ENCODE data around the gene PDK3.

Gene PDK3

DNA sequence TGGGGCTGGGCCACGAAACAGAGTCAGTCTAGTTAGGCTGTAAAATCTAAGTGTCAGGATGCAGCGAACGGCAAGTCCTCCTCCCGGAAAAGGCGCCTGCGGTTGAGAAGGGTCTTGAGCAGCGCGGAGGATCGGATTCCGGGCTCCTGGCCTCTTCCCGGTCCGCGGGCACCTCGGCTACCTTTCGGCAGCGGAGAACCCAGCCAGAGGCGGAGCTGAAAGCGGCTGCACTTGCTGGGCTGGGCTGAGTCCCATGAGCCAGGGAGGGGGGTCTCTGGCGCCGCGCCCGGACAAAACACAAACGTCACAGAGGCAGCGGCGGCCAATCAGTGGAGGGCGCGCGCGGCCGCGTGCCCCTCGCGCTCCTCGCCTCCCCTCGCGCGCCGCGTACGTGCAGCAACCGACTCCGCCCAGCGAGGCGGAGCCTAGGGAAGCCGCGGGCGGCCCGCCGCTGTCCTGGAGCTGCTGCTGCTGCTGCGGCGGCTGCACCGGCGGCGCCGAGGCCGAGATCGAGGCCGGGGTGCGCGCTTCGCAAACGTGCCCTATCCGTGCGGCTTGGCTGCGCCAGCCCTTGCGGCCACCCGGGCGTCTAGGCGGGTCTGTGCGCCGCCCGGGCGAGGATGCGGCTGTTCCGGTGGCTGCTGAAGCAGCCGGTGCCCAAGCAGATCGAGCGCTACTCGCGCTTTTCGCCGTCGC lies at the start of gene PDK3:
Gene PDK3, plus strand, starts transcription at position 451 of the 696 bp plus-strand sequence. Its CDS starts 170 bp downstream, at position 621.
- H3K4me3 Mint-ChIP-seq = peak within 1 kb of the TSS; percentile 87 to 89
- ATAC-seq (peak; percentile 98), DNase-seq (peak; percentile 82 to 87)
- no peaks in the 10 kb centered on the region for H3K27me3 Mint-ChIP-seq
- no peaks in the 10 kb centered on the region for H3K9me3 Mint-ChIP-seq
- peak within 1 kb of the TSS; percentile 87 to 89 for H3K27ac Mint-ChIP-seq
- H3K4me1 Mint-ChIP-seq = peaks cover 37% of the 10 kb centered on the region

DNA sequence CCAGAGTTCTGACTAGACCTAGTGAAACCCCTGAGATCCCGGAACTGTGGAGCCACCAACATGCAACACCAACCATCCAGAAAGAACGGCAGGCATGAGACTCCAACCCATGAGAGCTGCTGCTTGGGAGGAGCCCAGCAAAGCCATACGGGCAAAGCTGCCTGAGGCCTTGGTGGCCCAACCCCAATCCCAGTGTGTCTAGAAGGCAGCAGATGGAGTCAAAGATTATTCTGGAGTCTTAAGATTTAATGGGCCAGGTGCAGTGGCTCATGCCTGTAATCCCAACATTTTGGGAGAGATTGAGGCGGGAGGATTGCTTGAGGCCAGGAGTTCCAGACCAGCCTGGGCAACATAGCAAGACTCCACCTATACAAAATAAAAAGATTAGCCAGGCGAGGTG lies 49.2 kb upstream of the PDK3 start:
- ATAC-seq (no peak), DNase-seq (no peak)
- H3K4me1 Mint-ChIP-seq = no peaks in the 10 kb centered on the region
- H3K27ac Mint-ChIP-seq = no peak overlapping the region
- H3K27me3 Mint-ChIP-seq = no peaks in the 10 kb centered on the region
- H3K9me3 Mint-ChIP-seq = no peaks in the 10 kb centered on the region
- no peak overlapping the region for H3K4me3 Mint-ChIP-seq

DNA sequence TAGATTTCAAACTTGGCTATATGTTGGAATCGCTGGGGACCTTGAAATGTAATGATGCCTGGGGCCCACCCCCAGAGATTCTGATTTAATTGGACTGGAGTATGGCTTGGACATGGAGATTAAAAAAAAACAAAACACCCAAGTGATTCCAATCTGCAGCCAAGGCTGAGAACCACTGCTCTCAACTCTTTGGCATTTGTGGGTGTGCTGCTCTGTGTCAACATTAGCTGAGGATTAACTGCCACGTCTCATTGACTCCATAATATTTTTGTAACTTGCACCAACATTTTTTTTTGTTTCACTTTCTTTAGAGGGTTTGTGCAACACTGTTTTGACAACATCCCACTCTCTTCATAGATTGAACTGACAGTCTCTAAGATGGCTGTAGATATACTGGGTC lies 41.1 kb upstream of the PDK3 start:
- Mint-ChIP-seq H3K9me3 (no peaks in the 10 kb centered on the region), H3K4me3 (no peak overlapping the region), H3K4me1 (no peaks in the 10 kb centered on the region), H3K27ac (no peak overlapping the region), H3K27me3 (no peaks in the 10 kb centered on the region)
- DNase-seq (no peak), ATAC-seq (no peak)

DNA sequence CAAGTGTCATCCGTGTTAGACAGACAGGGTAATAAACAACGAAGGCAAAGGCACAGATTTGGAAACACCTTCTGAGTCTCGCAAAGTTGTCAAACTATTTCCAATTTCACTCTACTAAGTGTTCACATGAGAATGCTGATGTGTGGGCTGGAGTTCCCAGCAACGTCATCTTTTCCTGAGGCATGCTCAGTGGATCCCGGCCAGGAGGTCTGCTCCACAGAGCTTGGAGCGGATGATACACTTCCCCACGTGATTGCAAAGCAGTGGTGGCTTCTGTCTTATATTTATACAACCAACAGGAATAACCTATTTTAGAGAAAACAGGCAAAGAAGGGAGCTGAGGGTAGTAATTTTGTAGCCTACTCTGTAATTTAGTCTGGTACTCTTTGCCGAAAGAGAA lies 40.1 kb upstream of the PDK3 start:
- H3K9me3 Mint-ChIP-seq = no peaks in the 10 kb centered on the region
- no peaks in the 10 kb centered on the region for H3K27me3 Mint-ChIP-seq
- no peak for ATAC-seq
- no peak overlapping the region for H3K27ac Mint-ChIP-seq
- no peak for DNase-seq
- no peaks in the 10 kb centered on the region for H3K4me1 Mint-ChIP-seq
- H3K4me3 Mint-ChIP-seq = no peak overlapping the region

DNA sequence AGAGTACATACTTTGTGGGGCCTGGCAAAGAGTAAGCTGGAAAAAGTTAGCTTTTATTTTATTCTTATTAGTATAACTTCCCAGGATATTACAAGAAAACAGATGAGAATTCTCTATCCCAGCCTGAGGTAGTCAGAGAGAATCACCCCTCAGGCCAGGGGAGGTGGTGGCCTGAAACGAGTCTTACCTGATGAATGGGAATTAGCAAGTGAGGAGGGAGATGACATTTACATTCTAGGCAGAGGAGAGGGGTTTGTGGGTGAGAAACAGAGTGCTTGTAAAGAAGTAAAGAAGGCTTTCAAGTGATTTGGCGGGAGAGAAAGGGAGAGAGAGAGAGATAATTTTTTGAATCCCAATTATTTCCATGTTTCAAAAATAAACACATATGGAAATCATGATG lies 39.3 kb upstream of the PDK3 start:
- Mint-ChIP-seq H3K27me3 (no peaks in the 10 kb centered on the region), H3K27ac (peak overlapping the region in 1 of 2 donors; percentile 46), H3K4me3 (no peak overlapping the region), H3K4me1 (no peaks in the 10 kb centered on the region), H3K9me3 (no peaks in the 10 kb centered on the region)
- DNase-seq (no peak), ATAC-seq (no peak)

DNA sequence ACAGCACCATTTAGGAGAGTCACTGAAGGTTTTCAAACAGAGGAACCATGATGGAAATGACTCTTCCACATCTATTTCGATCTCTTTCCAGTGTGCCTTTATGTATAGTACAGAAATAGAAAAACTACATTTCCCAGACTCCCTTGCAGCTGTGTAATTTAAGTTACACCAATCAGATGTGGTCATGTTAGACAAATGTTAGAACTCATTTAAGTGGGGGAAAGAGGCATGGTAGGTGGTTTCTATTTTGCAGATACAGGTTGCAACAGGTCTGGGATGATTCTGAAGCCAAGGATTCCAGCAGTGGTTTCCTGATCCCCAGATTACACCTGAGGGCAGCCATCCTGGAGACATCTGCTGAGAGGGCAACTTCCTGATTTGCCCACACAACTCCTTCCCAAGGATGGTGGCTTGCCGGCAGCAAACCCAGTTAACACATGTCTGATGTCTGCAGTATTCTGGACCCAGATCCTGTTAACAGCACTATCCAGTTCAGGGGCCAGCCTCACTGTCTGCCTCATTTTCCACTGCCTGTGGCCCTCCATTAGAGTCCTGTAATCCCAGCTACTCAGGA lies 38.7 kb upstream of the PDK3 start:
- peak overlapping the region in 1 of 2 donors; percentile 15 for H3K4me3 Mint-ChIP-seq
- no peaks in the 10 kb centered on the region for H3K9me3 Mint-ChIP-seq
- H3K27ac Mint-ChIP-seq = no peak overlapping the region
- DNase-seq (no peak), ATAC-seq (peak; percentile 76)
- no peaks in the 10 kb centered on the region for H3K27me3 Mint-ChIP-seq
- H3K4me1 Mint-ChIP-seq = no peaks in the 10 kb centered on the region

DNA sequence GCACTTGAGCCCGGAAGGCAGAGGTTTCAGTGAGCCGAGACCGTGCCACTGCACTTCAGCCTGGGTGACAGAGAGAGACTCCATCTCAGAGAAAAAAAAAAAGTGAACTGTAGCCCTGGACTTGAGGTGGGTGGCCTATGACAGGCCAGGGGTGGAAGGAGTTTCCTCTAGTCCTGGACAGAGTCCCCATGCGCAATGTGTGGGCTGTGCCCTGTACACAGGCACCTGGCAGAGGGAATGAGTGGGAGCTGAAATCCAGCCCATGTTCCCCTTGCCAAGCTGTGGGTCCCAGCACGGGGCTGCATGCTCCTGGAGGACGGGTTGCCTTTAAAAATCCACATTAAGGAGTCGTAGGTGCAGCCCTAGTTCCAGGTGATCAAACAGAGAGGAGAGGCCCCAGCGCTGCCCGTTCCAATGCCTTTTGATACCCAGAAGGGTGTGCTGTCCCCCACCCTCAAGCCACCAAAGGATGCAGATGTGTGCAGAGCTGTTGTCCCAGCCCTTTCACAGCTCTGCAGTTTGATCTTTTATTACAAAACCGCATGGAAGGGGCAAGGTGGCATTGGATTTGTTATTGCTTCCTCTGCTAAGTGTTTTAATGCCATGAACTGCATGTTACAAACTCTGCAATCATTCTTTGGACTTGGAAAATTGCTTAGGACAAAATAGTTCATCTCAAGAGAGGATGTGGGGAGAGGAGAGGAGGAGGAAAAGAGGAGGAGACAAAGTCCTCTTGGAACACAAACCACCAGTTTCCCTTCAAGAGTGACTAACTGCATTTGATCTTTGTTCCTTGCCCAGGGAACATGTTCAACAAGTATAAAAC lies 38.0 kb upstream of the PDK3 start:
- Mint-ChIP-seq H3K4me3 (no peak overlapping the region), H3K27ac (no peak overlapping the region), H3K9me3 (no peaks in the 10 kb centered on the region), H3K27me3 (no peaks in the 10 kb centered on the region), H3K4me1 (peaks cover 5% of the 10 kb centered on the region)
- ATAC-seq (peak; percentile 31), DNase-seq (no peak)

DNA sequence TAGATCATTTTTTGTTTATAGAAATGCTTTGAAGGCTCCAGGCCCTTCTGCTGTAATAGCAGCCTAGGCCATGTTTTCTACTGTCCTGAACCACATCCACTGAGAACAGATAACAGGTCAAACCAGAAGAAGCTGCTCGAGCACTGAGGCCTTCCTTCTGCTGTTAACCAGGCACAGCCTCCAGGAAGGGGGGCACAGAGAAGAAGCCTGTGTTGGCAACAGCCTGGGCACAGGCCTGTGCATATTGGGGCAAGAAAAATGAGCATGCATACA lies 37.4 kb upstream of the PDK3 start:
- no peak overlapping the region for H3K4me3 Mint-ChIP-seq
- peaks cover 0 to 4% of the 10 kb centered on the region in 2 donors for H3K9me3 Mint-ChIP-seq
- DNase-seq = no peak
- no peak for ATAC-seq
- no peaks in the 10 kb centered on the region for H3K27me3 Mint-ChIP-seq
- peaks cover 7% of the 10 kb centered on the region for H3K4me1 Mint-ChIP-seq
- H3K27ac Mint-ChIP-seq = no peak overlapping the region

DNA sequence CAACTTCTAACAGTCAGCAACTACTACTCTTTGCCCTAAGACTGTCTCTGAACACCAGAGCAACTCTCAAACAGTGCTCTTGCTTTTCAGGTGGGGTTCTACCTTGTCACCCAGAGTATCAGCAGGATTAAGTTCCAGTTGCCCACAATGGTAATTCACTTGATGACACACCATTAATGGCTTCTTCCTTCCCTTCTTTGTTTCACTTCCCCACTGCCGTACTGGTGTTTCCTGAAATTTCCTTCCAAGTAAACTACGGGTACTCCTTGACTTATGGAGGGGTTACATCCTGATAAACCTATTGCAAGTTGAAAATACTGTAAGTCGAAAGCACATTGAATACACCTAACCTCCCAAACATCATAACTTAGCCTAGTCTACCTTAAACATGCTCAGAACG lies 36.6 kb upstream of the PDK3 start:
- Mint-ChIP-seq H3K4me1 (peaks cover 7% of the 10 kb centered on the region), H3K27ac (peak overlapping the region in 1 of 2 donors; percentile 19), H3K4me3 (no peak overlapping the region), H3K27me3 (no peaks in the 10 kb centered on the region), H3K9me3 (peaks cover 0 to 13% of the 10 kb centered on the region in 2 donors)
- ATAC-seq = no peak
- DNase-seq = no peak

DNA sequence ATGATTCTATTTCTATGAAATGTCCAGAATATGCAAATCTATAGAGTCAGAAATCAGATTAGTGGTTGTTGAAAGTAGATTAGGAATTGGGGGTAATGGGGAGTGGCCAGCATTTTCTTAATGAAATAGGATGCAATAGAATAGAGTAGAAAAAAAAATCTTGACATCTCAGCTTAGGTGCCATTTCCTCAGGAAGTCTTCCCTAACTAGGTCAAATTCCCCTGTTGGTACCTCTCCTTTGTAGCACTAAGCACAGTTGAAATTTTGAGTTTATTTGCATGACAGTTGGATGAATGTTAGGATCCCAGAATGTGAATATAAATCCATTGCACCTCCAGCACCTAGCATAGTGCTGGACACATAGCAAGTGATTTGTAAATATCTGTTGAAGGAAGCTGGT lies 30.0 kb upstream of the PDK3 start:
- peaks cover 7% of the 10 kb centered on the region for H3K4me1 Mint-ChIP-seq
- H3K4me3 Mint-ChIP-seq = no peak overlapping the region

DNA sequence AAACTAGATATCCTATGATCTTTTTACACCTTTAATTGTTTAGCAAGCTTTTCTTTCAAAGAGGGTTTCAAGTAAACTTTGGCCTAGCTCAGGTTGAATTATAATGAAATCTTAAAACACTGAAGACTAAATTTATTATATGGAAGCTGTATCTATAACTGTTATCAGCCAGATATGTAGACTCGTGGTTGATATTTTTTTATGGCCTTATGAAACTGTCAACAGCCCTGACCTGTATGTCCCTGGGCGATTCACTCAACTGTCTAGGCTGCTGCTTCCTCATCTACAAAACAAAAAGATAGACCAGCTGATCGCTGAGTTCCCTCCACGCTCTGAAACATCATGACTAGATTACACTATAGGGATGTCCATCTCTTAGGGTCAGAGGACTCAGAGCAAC lies 21.2 kb upstream of the PDK3 start:
- H3K4me3 Mint-ChIP-seq = no peak overlapping the region
- H3K9me3 Mint-ChIP-seq = peaks cover 0 to 7% of the 10 kb centered on the region in 2 donors
- DNase-seq (no peak), ATAC-seq (no peak)
- H3K4me1 Mint-ChIP-seq = no peaks in the 10 kb centered on the region
- no peaks in the 10 kb centered on the region for H3K27me3 Mint-ChIP-seq
- no peak overlapping the region for H3K27ac Mint-ChIP-seq

More for the DNA sequence above, 30.0 kb upstream of the PDK3 start:
- ATAC-seq (no peak), DNase-seq (no peak)
- Mint-ChIP-seq H3K27me3 (no peaks in the 10 kb centered on the region), H3K9me3 (peaks cover 0 to 13% of the 10 kb centered on the region in 2 donors), H3K27ac (no peak overlapping the region)

DNA sequence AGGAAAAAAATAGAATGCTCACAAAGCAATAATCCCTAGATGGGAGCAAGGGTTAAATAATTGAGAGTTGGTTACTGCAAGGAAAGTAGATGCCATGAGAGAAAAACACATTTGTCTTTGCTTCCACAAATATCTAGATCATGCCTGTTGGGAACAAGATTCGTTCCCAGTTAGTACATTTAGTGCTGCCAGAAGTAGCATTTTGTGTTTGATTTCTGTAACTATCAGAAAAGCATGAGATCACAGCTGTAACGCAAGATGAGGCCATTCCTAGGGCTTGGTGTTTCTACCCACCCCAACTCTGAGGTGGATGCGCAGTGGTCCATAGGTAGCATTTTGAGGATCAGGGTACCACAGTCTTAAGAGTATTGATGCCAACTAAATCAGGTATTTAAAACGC lies 20.4 kb upstream of the PDK3 start:
- Mint-ChIP-seq H3K9me3 (peaks cover 0 to 7% of the 10 kb centered on the region in 2 donors), H3K4me3 (no peak overlapping the region), H3K4me1 (no peaks in the 10 kb centered on the region), H3K27ac (no peak overlapping the region), H3K27me3 (no peaks in the 10 kb centered on the region)
- ATAC-seq (no peak), DNase-seq (no peak)

DNA sequence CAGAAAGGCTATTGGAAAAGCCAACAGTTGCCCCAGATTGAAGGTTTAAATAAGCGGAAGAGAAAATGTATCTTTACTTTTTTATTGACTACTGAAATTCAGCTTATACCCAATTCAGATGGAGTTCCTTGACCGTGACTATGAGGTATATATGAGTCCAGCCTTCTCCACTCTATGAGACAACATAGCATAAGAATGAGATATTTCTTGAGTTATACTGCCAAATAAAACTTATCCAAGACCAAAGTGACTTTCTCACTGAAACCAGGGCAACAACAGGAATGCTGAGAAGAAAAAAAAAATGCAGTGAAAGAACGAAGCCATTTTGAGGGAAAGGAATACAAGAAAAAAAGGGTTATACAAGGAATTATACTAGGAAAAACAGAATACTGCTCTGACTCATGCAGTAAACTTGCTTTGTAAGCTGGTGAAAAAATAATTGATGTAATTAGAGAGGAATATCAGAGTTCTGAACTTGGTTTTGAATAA lies 16.3 kb upstream of the PDK3 start:
- Mint-ChIP-seq H3K4me1 (no peaks in the 10 kb centered on the region), H3K9me3 (peaks cover 4 to 10% of the 10 kb centered on the region in 2 donors), H3K27ac (no peak overlapping the region), H3K4me3 (no peak overlapping the region), H3K27me3 (no peaks in the 10 kb centered on the region)
- DNase-seq = no peak
- ATAC-seq = no peak

DNA sequence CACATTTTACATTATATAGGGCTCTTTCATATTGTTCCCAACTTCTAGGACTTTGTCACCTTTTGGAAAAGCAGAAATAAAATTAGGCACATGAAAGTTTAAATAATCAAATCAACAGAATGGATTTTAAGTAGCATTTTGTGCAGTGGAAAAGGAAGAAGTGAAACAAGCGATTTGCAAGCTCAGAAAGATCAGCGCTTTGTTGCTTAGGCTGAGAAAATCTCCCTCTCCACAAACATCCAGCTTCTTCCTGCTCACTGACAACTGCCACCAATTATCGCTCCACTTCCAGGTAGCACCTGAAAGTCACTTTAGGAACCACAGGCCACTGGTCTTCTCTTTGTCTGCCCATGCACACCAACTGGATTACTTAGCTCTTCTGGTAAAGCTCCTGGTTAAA lies 2.0 kb upstream of the PDK3 start:
- no peak overlapping the region for H3K4me3 Mint-ChIP-seq
- no peak overlapping the region for H3K27ac Mint-ChIP-seq
- H3K4me1 Mint-ChIP-seq = peaks cover 26% of the 10 kb centered on the region

DNA sequence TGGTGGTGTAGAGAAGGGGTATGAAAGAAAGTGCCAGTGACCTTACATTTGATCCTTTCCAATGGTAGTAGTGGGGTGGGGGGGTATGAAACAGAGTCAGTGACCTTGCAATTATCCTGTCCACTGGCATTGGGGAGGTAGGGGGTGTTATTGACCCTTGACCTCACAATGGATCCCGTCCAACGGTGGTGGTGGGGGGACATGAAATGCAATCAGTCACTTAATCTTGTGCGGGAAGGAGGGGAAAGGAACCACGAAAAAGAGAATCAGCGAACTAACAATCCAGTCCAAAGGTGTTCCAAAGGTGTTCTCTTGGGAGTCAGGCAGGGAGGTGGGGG lies 619 bp upstream of the PDK3 start:
- Mint-ChIP-seq H3K4me1 (peaks cover 36% of the 10 kb centered on the region), H3K4me3 (peak overlapping the region; percentile 80 to 89), H3K9me3 (no peaks in the 10 kb centered on the region), H3K27ac (peak overlapping the region; percentile 87 to 89), H3K27me3 (no peaks in the 10 kb centered on the region)
- ATAC-seq = no peak
- no peak for DNase-seq

More for the DNA sequence above, 2.0 kb upstream of the PDK3 start:
- H3K9me3 Mint-ChIP-seq = no peaks in the 10 kb centered on the region
- DNase-seq (no peak), ATAC-seq (no peak)
- H3K27me3 Mint-ChIP-seq = no peaks in the 10 kb centered on the region

DNA sequence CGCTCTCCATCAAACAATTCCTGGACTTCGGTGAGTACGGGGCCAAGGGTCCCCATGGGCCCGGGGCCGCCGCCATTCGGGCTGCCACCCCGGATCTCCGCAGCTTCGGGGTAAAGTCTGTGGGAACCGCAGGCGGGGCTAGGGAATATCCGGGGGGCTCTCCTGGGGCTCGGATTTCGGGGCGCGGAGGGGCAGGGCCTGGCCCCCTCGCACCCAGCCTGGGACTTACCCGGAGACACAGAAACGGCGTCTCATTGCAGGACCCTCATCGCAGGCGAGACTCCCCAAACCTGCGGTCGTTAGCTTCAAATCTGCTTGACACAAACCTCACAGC lies 413 bp downstream of the PDK3 start:
- peak; percentile 18 for ATAC-seq
- no peak for DNase-seq
- H3K27ac Mint-ChIP-seq = peak overlapping the region; percentile 72 to 83
- peak overlapping the region; percentile 56 to 87 for H3K4me3 Mint-ChIP-seq
- H3K4me1 Mint-ChIP-seq = peaks cover 42% of the 10 kb centered on the region
- no peaks in the 10 kb centered on the region for H3K27me3 Mint-ChIP-seq
- H3K9me3 Mint-ChIP-seq = no peaks in the 10 kb centered on the region

Measured in stimulated activated naive CD8-positive, alpha-beta T cell treated with anti-CD3 and anti-CD28 coated beads, Interleukin-15, amount 100 ng/mL, for 72 hours (primary cell).